IMR-90 (cell line): Measurements from ENCODE around the gene TMEM43. TPM values are rescaled to one million over a fixed set of nuclear protein-coding genes. Genes with fewer than 3 reads are reported as not detected.

Source experiments
- ATAC-seq: fragments of 200-7000 bp; cut with Tn5 transposase; 2 replicates; pipeline ENCODE4 v1.9.1; 2020; ENCODE audit warnings: low read depth, mild to moderate bottlenecking, moderate library complexity
- BruUV-seq: library from RNA; stranded (reverse); fragments of 400-500 nt; replicated peaks from 2 replicates; lab custom pipeline; 2021; lab: Mats Ljungman, UMichigan
- CTCF ChIA-PET: fragments of 300-600 bp; formaldehyde crosslinking; extraction: SDS; loops from one replicate; lab custom pipeline; 2021; ENCODE audit warnings: antibody characterized with exemption; lab: Yijun Ruan, JAX
- POLR2A ChIA-PET: fragments of 300-600 bp; sonication (Branson Sonifier 250); formaldehyde crosslinking; loops from one replicate; lab custom pipeline; 2022; ENCODE audit warnings: antibody characterized with exemption; ENCODE audit not compliant: unreplicated experiment; lab: Charles Lee
- DNase-seq: peaks from one replicate; pipeline ENCODE4 v3.0.0; 2013
- H2AFZ ChIP-seq: replicated peaks from 2 replicates; pipeline ENCODE3; 2013; ENCODE audit warnings: low read length, mild to moderate bottlenecking; ENCODE audit not compliant: poor library complexity
- H2AK5ac ChIP-seq: 2 replicates; pipeline ENCODE4 v1.6.1; 2013; ENCODE audit warnings: low read depth, low read length, inconsistent platforms
- H2AK9ac ChIP-seq: replicated peaks from 2 replicates; pipeline ENCODE3; 2013; ENCODE audit warnings: mild to moderate bottlenecking, low read depth, low read length, moderate library complexity; ENCODE audit not compliant: poor library complexity
- H2BK120ac ChIP-seq: 2 replicates; pipeline ENCODE4 v1.6.1; 2013; ENCODE audit warnings: low read depth, low read length, inconsistent platforms
- H2BK15ac ChIP-seq: 3 replicates; pipeline ENCODE4 v1.6.1; 2013; ENCODE audit warnings: low read depth, low read length, inconsistent platforms
- H2BK20ac ChIP-seq: 2 replicates; pipeline ENCODE4 v1.6.1; 2013; ENCODE audit warnings: low read depth, mild to moderate bottlenecking, inconsistent platforms, low read length, moderate library complexity
- H2BK5ac ChIP-seq: 2 replicates; pipeline ENCODE4 v1.6.1; 2013; ENCODE audit warnings: mild to moderate bottlenecking, low read depth, low read length, inconsistent platforms; ENCODE audit not compliant: poor library complexity, severe bottlenecking
- H3K14ac ChIP-seq: replicated peaks from 2 replicates; pipeline ENCODE4 v1.6.1; 2013; ENCODE audit warnings: low read depth, low read length, inconsistent platforms
- H3K18ac ChIP-seq: 2 replicates; pipeline ENCODE4 v1.6.1; 2013; ENCODE audit warnings: low read depth, low read length, control low read depth
- H3K23ac ChIP-seq: 2 replicates; pipeline ENCODE4 v1.6.1; 2013; ENCODE audit warnings: low read depth, low read length, inconsistent platforms
- H3K27ac ChIP-seq: 2 replicates; pipeline ENCODE4 v1.5.1; 2013; ENCODE audit warnings: mild to moderate bottlenecking, control low read depth, low read length; ENCODE audit not compliant: insufficient read depth
- H3K27me3 ChIP-seq: 2 replicates; pipeline ENCODE4 v1.6.1; 2013; ENCODE audit warnings: low read length; ENCODE audit not compliant: control insufficient read depth, insufficient read depth
- H3K36me3 ChIP-seq: 2 replicates; pipeline ENCODE4 v1.6.1; 2013; ENCODE audit warnings: low read length, mixed read lengths; ENCODE audit not compliant: control insufficient read depth, insufficient read depth
- H3K4ac ChIP-seq: 2 replicates; pipeline ENCODE4 v1.6.1; 2013; ENCODE audit warnings: low read depth, low read length, inconsistent platforms
- H3K4me1 ChIP-seq: 2 replicates; pipeline ENCODE4 v1.6.1; 2013; ENCODE audit warnings: low read length, mixed read lengths; ENCODE audit not compliant: control insufficient read depth, insufficient read depth
- H3K4me2 ChIP-seq: 2 replicates; pipeline ENCODE4 v1.6.1; 2013; ENCODE audit warnings: low read depth, mild to moderate bottlenecking, control low read depth, low read length, moderate library complexity
- H3K4me3 ChIP-seq: 2 replicates; pipeline ENCODE4 v1.5.1; 2013; ENCODE audit warnings: low read depth, mild to moderate bottlenecking, control low read depth, low read length, moderate library complexity; ENCODE audit not compliant: insufficient read depth
- H3K56ac ChIP-seq: 2 replicates; pipeline ENCODE4 v1.6.1; 2013; ENCODE audit warnings: low read length, inconsistent platforms; ENCODE audit not compliant: insufficient read depth; ENCODE audit errors: extremely low read depth
- H3K79me1 ChIP-seq, 2 experiments: 2 replicates each; pipeline ENCODE4 v1.6.1; 2013; ENCODE audit warnings: low read length in 2 of 2, inconsistent platforms in 1 of 2, low read depth in 1 of 2
- H3K9ac ChIP-seq: 2 replicates; pipeline ENCODE4 v1.6.1; 2013; ENCODE audit warnings: low read depth, low read length, control low read depth
- H3K9me1 ChIP-seq: 2 replicates; pipeline ENCODE4 v1.6.1; 2013; ENCODE audit warnings: low read length, inconsistent platforms; ENCODE audit not compliant: insufficient read depth
- H3K9me3 ChIP-seq: 2 replicates; pipeline ENCODE4 v1.6.1; 2013; ENCODE audit warnings: low read length; ENCODE audit not compliant: control insufficient read depth, insufficient read depth
- H4K20me1 ChIP-seq: 2 replicates; pipeline ENCODE4 v1.6.1; 2013; ENCODE audit warnings: low read length, inconsistent platforms; ENCODE audit not compliant: insufficient read depth
- H4K5ac ChIP-seq: 2 replicates; pipeline ENCODE4 v1.6.1; 2013; ENCODE audit warnings: mild to moderate bottlenecking, low read depth, low read length, control low read depth
- H4K8ac ChIP-seq, 2 experiments: 2 replicates each; pipeline ENCODE4 v1.6.1; 2013; ENCODE audit warnings: low read depth in 2 of 2, low read length in 2 of 2, control low read depth in 1 of 2, inconsistent platforms in 1 of 2
- H4K91ac ChIP-seq: 2 replicates; pipeline ENCODE4 v1.6.1; 2013; ENCODE audit warnings: low read depth, low read length, inconsistent platforms; ENCODE audit not compliant: insufficient read depth
- BHLHE40 ChIP-seq: fragments of 150-350 bp; IDR thresholded peaks from 2 replicates; pipeline ENCODE4 v1.6.1; 2016; ENCODE audit warnings: mild to moderate bottlenecking, low read depth, low read length
- CEBPB ChIP-seq: IDR thresholded peaks from 2 replicates; pipeline ENCODE4 v1.6.1; 2012; ENCODE audit warnings: low read depth, low read length, improper control_type of control experiment
- CHD1 ChIP-seq: IDR thresholded peaks from 2 replicates; pipeline ENCODE4 v1.6.1; 2012; ENCODE audit warnings: low read depth, low read length, improper control_type of control experiment
- CTCF ChIP-seq: conservative IDR thresholded peaks from 2 replicates; pipeline ENCODE4 v1.5.1; 2012; ENCODE audit warnings: mild to moderate bottlenecking, low read depth, low read length, improper control_type of control experiment
- ELK1 ChIP-seq: fragments of 150-350 bp; IDR thresholded peaks from 2 replicates; pipeline ENCODE4 v1.6.1; 2016; ENCODE audit warnings: low read depth, mild to moderate bottlenecking, low read length, moderate library complexity, borderline replicate concordance
- FOS ChIP-seq: fragments of 150-350 bp; IDR thresholded peaks from 2 replicates; pipeline ENCODE4 v1.6.1; 2016; ENCODE audit warnings: low read depth, low read length
- MAFK ChIP-seq: IDR thresholded peaks from 2 replicates; pipeline ENCODE4 v1.6.1; 2012; ENCODE audit warnings: low read depth, low read length, improper control_type of control experiment
- MAZ ChIP-seq: IDR thresholded peaks from 2 replicates; pipeline ENCODE4 v1.6.1; 2012; ENCODE audit warnings: low read depth, mild to moderate bottlenecking, low read length, improper control_type of control experiment, moderate library complexity, borderline replicate concordance
- MXI1 ChIP-seq: IDR thresholded peaks from 2 replicates; pipeline ENCODE4 v1.6.1; 2012; ENCODE audit warnings: low read depth, mild to moderate bottlenecking, low read length, moderate library complexity, borderline replicate concordance
- NFE2L2 ChIP-seq: fragments of 150-350 bp; IDR thresholded peaks from 2 replicates; pipeline ENCODE4 v1.6.1; 2016; ENCODE audit warnings: low read depth, mild to moderate bottlenecking, low read length
- POLR2A ChIP-seq: IDR thresholded peaks from 2 replicates; pipeline ENCODE4 v1.6.1; 2012; ENCODE audit warnings: mild to moderate bottlenecking, low read depth, low read length
- RAD21 ChIP-seq: IDR thresholded peaks from 2 replicates; pipeline ENCODE4 v1.6.1; 2012; ENCODE audit warnings: low read length, improper control_type of control experiment
- RCOR1 ChIP-seq: IDR thresholded peaks from 2 replicates; pipeline ENCODE4 v1.6.1; 2012; ENCODE audit warnings: mild to moderate bottlenecking, low read length, improper control_type of control experiment; ENCODE audit not compliant: insufficient replicate concordance
- RFX5 ChIP-seq: IDR thresholded peaks from 2 replicates; pipeline ENCODE4 v1.8.0; 2012; ENCODE audit warnings: low read depth, mild to moderate bottlenecking, low read length, moderate library complexity
- SMC3 ChIP-seq: fragments of 150-350 bp; IDR thresholded peaks from 2 replicates; pipeline ENCODE4 v1.6.1; 2016; ENCODE audit warnings: low read depth, mild to moderate bottlenecking, antibody characterized with exemption, low read length, moderate library complexity
- USF2 ChIP-seq: fragments of 150-350 bp; IDR thresholded peaks from 2 replicates; pipeline ENCODE4 v1.6.1; 2017; ENCODE audit warnings: mild to moderate bottlenecking, antibody characterized with exemption, low read length, low read depth
- WGBS, 2 experiments: methylation state at CpG; one replicate each; pipeline versions ENCODE4 v1.1.5 to v1.1.7; 2013; ENCODE audit warnings: missing lambda C conversion rate in 2 of 2; ENCODE audit not compliant: insufficient read length in 1 of 2; ENCODE audit errors: extremely low coverage in 2 of 2; 5-methylcytosine and 5-hydroxymethylcytosine counted together
- dilution Hi-C: fragments of 300-500 bp; cut with HindIII; formaldehyde crosslinking; loops from one replicate; pipeline ENCODE4 v1.14.3; 2018; ENCODE audit warnings: low sequenced_read_pairs; ENCODE audit not compliant: unreplicated experiment
- in situ Hi-C: fragments of 300-500 bp; cut with MboI; formaldehyde crosslinking; loops from 3 replicates; pipeline ENCODE4 v1.14.3; 2019; ENCODE audit warnings: low sequenced_read_pairs, inconsistent platforms, mixed read lengths
- intact Hi-C: fragments of 100-400 bp; cut with micrococcal nuclease; formaldehyde crosslinking; loops from 2 replicates; pipeline ENCODE4 v1.10.0; 2022
- polyA plus RNA-seq, 3 experiments: library from polyadenylated mRNA; depleted of rRNA; stranded (reverse); fragments of >200 nt; gene quantifications; 2 replicates each; pipeline ENCODE4 v1.2.3, GENCODE V29; 2012; ENCODE audit warnings: low replicate concordance in 1 of 3
- total RNA-seq: library from RNA; depleted of rRNA; stranded (reverse); fragments of >200 nt; gene quantifications from 2 replicates; pipeline ENCODE4 v1.2.3, GENCODE V29; 2012

Gene TMEM43
- total and polyA plus RNA-seq, 2 of the 4 experiments (the other 2 are of a cell fraction), result 109 to 114 TPM

GRCh38 chr3:14152963-14153355 is 28.1 kb downstream of the TMEM43 start:
- Histone ChIP-seq H2BK20ac (no peak overlapping the region), H3K4me3 (no peak overlapping the region), H3K4ac (no peak overlapping the region), H3K23ac (no peak overlapping the region), H2AFZ (no peak overlapping the region), H3K4me1 (no peaks in the 10 kb centered on the region), H2BK15ac (no peak overlapping the region), H3K36me3 (peaks cover 64% of the 10 kb centered on the region), H3K79me1 (peaks cover 19 to 32% of the 10 kb centered on the region in 2 experiments), H3K9me1 (no peaks in the 10 kb centered on the region; the same call in 1 of the 2 replicates), H3K14ac (no peak overlapping the region), H3K9ac (no peak overlapping the region), H2AK9ac (no peak overlapping the region), H4K5ac (no peak overlapping the region), H3K18ac (no peak overlapping the region), H3K56ac (no peak overlapping the region), H4K20me1 (no peaks in the 10 kb centered on the region), H4K8ac (no peak overlapping the region), H2AK5ac (no peak overlapping the region), H3K4me2 (no peak overlapping the region), H4K91ac (no peak overlapping the region), H3K27ac (no peak overlapping the region), H2BK5ac (no peak overlapping the region), H2BK120ac (no peak overlapping the region), H3K27me3 (no peaks in the 10 kb centered on the region), H3K9me3 (no peaks in the 10 kb centered on the region)
- in situ Hi-C loops (no loop called here), dilution Hi-C loops (no loop called here), intact Hi-C loops (no loop called here)
- TF ChIP-seq RAD21, result no peak
- TF ChIP-seq POLR2A, result no peak
- TF ChIP-seq NFE2L2, result no peak
- TF ChIP-seq MXI1, result no peak
- TF ChIP-seq USF2, result no peak
- no peak for TF ChIP-seq MAZ
- no peak for TF ChIP-seq SMC3
- TF ChIP-seq BHLHE40, result no peak
- no peak for TF ChIP-seq CHD1
- TF ChIP-seq CEBPB, result no peak
- TF ChIP-seq MAFK, result no peak
- no peak for TF ChIP-seq FOS
- no peak for TF ChIP-seq RFX5
- TF ChIP-seq RCOR1, result no peak
- no peak for TF ChIP-seq CTCF
- TF ChIP-seq ELK1, result no peak
- CTCF ChIA-PET, result no interaction called here
- DNase-seq (no peak), ATAC-seq (no peak)
- POLR2A ChIA-PET, result interaction anchor here (1.2 kb wide), 1 partner anchor 26 kb away, joined by 3 read pairs; the partner anchor contains the start of gene LSM3
- no CpG with 5 or more reads among the region's 4 CpGs for WGBS, 2 experiments
- no TSS peak for BruUV-seq
